GM18505 (cell line): ENCODE data around the gene ERMARD.

ENCODE experiments used
- ATAC-seq: cut with Tn5 transposase; IDR thresholded peaks from one replicate; pipeline ENCODE4 v1.9.1; 2021; ENCODE audit not compliant: unreplicated experiment
- POLR2A ChIP-seq: IDR thresholded peaks from 4 replicates; pipeline ENCODE4 v1.6.1; 2011; ENCODE audit warnings: borderline replicate concordance; ENCODE audit not compliant: insufficient read depth, insufficient read length; ENCODE audit errors: extremely low read depth

ERMARD gene

DNA sequence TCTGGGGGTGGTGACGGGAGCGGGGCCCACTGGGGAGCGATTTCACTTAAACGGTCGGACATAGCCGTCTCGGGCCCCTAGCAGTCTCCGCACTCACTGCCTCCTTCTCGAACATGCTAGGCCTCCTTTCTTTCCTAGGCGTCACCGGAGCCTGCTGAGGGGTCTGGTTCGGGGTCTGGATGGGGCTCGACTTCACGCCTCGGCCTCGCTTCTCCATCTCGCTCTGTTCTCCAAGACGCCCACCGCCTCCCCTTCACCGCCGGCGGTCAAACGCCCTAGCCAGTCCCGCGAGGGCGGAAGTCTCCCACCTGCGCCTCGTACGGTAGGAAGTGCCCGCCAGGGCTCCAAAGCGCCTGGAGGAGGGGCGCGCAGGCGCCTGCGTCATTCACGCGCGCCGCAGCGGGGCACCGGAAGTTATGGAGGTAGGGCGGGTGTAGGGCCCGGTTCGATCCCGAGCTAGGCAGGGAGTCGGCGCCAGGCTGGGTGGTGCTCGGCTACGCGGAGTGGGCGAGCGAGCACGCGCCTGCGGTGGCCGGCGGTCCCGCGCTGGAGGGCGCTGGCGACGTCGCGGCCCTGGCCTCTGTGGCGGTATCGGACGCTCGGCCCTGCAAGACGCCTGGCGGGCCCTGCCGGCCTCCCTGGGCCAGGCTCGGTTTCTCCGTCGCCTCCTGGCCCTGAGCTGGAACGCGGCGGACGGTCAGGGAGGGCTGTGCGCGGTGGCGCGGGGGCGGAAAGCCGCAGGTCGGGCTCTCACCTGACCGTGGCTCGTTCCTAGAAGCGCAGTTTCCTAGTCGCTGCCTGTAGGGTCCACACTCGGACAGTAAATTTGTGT lies at the start of gene ERMARD, which contains the start of gene DYNLT2:
TSS of gene ERMARD (plus strand) at position 381 of the 832 bp plus-strand sequence. CDS start at position 417, 36 bp downstream.
TSS of gene DYNLT2 (minus strand) at position 331 of the 832 bp plus-strand sequence. CDS start at position 217, 114 bp downstream.
- peak; percentile 95 for ATAC-seq
- TF ChIP-seq POLR2A, result peak; percentile 93

DNA sequence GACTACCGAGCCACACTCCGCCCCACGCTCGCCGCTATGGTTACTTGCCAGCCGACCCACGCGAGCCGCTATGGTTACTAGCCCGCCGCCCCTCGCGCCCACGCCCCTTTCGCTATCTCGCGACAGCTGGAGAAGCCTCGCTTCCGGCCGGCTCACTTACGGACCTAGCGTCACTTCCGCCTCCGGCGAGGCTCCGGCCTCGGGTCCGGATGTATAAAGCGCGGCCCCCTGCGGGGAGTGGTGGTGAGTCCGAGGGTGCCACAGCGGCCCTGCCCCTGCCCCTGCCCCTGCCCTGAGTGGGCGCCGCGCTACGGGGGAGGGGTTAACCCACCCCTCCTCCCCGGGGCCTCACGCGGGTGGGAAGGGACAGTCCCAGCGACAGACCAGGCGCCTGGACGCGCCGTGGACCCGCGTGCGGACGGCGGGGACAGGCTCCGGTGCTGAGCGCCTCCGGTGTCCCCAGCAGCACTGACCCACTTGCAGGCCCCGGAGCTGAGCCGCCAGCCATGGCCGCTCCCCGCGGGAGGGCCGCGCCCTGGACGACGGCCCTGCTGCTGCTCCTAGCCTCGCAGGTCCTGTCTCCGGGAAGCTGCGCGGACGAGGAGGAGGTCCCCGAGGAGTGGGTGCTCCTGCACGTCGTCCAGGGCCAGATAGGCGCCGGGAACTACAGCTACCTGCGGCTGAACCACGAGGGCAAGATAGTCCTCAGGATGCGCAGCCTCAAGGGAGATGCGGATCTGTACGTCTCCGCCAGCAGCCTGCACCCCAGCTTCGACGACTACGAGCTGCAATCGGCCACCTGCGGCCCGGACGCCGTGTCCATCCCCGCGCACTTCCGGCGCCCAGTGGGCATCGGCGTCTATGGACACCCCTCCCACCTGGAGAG lies 49.2 kb upstream of the ERMARD start, which contains the start of the genes C6orf120 and WDR27:
TSS of gene C6orf120 (plus strand) at position 173 of the 886 bp plus-strand sequence. CDS start at position 507, 334 bp downstream.
TSS of gene WDR27 (minus strand) at position 76 of the 886 bp plus-strand sequence. CDS start 13,024 bp downstream, outside the sequence.
- peak; percentile 94 for ATAC-seq

DNA sequence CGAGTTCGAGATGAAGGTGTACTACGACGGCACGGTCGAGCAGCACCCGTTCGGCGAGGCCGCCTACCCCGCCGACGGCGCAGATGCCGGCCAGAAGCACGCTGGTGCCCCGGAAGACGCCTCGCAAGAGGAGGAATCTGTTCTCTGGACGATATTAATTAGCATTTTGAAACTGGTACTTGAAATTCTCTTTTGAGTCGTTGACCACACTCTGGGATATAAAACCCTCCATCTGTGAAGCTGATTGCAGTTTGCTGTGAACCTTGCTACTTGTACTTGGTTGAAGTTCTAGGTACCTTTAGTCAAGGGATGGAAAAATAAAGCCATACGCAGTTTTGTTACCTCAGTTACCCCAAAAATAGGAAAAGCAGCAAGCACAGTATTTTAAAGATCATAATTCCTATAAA lies 48.6 kb upstream of the ERMARD start:
- ATAC-seq, result peak; percentile 15
- peak; percentile 26 for TF ChIP-seq POLR2A

More for the DNA sequence above, 49.2 kb upstream of the ERMARD start, which contains the start of the genes C6orf120 and WDR27:
- peak; percentile 79 for TF ChIP-seq POLR2A

DNA sequence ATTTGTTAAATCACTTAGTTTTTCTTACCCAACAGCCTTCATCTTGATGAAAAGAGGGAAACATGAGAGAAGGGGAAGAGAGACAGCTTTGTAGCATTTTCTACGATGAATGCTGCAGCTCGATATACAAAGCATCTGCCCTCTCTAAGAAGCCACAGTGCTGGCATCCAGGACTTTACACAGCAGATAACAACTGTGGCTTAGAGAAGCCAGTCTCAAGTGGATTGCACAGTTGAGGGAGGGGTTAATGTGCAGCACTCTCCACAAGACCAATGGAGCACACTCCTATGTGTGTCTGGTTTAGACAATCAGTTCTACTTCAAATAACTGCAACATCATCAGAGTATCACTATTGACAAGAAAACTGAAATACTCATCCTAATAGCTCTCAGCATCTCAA lies 43.6 kb upstream of the ERMARD start:
- ATAC-seq, result no peak
- no peak for TF ChIP-seq POLR2A

DNA sequence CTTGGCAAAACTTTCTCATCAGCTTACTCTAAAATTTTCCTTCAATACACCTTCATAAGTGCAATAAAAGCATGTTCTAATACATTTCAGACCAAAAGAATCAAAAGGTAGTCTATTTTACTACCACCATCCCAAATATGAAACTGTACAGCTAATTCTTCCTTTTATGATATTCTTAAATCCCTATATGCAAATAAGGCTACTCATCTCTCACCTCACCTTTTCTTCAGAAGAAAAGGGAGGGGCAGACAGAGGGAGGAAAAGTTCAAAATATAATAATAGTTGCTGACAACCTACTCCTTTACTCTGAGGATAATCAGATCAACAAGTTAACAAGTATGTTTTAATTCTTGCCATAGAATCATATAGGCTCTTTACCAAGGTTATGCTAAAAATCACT lies 42.1 kb upstream of the ERMARD start:
- ATAC-seq, result no peak
- TF ChIP-seq POLR2A, result no peak

DNA sequence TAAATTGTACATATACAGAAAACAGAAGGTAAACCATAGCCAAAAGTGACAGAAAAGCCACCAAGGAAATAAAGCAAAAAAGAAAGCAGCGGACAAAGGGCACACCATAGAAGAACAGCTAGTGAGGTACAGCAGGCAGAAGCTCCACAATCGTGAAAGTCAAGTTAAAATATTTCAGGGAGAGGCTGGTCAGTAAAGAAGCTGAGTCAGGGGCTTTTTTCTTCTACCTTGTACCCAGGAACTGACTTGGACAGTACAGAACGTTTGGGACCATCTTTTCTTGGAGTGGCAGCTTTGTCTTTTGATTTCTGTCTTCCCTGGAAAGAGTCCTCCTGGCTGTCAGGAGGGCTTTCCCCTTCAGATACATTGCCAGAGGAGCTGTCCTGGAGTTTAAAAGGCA lies 41.4 kb upstream of the ERMARD start:
- ATAC-seq, result no peak
- no peak for TF ChIP-seq POLR2A

DNA sequence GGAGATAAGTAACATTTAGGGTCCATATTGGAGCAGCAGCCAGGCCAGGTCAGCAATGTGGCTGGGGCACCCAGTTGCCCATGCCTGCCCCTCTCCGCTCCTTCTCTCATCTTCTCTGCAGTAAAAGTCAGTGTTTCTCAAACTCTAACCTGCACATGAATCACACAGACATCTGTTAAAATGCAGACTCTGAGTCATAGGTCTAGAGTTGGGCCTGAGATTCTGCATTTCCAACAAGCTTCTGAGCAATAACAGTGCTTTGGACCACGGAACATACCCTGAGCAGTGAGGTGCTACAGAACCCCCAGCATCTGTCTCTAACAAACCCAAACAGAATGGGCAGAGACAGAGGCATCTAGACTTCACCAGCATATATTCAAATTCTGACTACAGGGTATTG lies 37.2 kb upstream of the ERMARD start:
- no peak for TF ChIP-seq POLR2A
- ATAC-seq, result no peak

DNA sequence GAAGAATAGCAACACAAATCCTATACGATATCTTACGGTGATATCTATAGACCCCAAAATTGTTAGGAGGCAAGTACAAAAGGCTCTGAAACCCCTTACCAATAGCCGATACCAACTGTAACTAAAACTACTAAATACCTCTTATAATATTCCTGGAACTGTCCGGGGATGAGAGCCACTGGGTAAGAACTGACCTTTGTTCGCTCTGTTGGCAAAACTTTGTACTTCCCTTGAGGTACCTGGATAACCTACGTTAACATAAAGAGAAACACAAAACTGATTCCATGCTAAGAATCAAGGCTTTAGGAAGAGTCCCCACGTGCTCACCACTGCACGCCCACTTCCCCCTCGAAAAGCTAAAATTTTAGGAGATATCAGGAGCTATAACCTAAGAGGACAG lies 36.8 kb upstream of the ERMARD start:
- TF ChIP-seq POLR2A, result no peak
- ATAC-seq, result no peak

DNA sequence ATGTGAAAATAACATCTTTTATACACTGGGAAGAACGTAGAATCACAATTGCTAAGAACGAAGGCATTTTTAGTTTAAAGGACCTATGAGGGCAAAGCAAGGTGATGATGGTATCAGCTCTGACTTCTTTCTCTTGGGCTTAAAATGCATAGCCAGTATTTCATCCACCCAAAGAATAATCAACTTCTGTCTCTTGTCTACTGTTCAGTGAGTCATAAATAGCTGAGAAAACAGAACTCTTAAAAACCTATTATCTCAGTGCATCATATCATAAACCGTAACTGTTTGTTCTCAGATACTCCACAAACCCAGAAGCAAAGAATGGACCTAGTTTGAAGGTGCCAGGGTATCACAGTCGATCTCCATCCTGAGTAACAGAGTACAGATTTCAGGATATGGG lies 32.3 kb upstream of the ERMARD start:
- no peak for ATAC-seq
- TF ChIP-seq POLR2A, result no peak

DNA sequence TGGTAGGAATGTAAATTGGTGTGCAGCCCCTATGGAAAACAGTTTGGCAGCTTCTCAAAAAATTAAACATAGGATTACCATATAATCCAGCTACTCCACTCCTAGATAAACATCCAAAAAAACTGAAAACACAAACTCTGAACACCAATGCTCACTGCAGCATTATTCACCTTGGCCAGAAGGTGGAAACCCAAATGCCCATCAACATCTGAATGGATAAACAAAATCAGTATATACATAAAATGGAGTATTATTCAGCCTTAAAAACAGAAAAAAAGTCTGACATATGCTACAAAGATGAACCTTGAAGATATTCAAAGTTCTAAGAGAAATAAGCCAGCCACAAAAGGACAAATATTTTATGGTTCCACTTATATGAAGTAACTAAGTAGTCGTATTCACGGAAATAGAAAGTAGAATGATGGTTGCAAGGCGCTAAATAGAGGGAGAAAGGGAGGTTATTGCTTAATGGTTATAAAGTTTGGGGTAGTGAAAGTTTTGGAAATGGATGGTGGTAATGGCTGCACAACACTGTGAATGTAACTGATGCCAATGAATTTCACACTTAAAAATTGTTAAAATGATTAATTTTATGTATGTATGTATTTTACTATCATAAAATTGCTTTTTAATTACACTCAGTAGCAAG lies 31.1 kb upstream of the ERMARD start:
- TF ChIP-seq POLR2A, result no peak
- ATAC-seq, result no peak

DNA sequence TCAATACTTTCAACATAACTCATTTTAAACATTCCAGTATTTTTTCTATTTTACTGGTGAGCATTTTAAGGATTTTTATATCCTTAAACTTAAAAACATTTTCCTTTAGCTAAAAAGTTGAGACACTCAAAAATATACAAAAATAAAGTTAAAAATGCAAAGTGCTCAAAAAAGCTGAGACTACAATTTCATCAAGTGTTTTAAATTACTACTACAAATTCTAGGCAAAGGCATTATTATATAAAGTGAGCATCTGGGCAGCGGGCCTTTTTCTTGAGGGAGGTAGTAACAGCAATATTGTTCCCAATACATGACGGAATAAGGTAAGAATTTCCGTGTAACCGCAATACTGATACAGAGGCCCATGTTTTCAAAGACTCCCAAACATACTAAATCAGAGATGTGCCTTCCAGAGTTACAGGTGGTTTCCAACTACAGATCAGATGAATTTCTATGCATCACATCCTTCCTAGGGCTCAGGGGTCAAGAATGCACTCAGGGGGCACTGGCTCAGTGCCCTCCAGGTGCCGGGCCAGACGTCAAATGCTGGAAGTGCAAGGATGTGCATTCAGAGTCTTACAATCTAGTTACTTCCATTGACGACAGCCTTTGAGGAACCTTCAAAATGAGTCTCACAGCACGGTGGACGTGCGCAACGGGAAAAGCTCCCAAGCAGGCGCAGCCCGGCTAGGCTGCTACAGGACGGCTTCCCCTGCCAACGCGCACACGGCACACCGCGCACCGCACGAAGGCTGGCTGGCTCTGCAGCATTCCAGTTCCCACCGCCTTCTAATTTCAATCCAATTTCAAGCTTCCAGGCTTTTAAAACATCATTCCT lies 28.8 kb upstream of the ERMARD start:
- ATAC-seq, result no peak
- no peak for TF ChIP-seq POLR2A

DNA sequence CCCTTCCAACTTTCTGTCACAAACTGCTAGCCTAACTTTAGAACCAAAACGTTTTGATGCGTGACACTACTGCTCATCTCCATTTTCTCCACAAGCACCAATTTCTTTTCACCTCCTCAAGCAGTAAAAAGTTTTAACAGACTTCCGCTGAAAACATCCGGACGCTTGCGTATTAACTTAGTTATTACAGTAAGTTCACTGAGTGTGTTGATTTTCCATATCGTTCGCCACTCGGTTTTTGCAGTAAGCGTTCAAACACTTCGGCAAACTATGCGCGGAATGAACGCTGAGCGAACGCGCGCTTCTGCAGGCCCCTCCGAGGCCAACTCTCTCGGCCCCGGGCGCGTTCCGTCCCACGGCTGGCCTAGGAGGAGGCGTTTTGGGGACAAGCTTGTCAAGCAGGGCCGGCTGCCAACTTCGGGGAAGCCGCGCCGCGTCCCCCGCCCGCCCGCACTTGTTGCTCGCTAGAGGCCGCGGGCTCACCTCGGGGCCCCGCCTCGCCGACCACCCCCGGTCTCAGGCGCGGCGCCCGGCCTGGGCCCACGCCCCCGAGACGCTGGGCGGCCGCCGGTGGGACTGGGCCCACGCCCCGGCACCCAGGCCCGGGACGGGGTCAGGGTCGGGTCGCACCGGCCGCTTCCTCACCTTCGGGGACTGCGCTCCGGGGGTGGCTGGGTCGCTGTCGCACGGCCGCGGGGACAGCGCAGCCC lies 28.1 kb upstream of the ERMARD start:
- TF ChIP-seq POLR2A, result no peak
- peak; percentile 35 for ATAC-seq

DNA sequence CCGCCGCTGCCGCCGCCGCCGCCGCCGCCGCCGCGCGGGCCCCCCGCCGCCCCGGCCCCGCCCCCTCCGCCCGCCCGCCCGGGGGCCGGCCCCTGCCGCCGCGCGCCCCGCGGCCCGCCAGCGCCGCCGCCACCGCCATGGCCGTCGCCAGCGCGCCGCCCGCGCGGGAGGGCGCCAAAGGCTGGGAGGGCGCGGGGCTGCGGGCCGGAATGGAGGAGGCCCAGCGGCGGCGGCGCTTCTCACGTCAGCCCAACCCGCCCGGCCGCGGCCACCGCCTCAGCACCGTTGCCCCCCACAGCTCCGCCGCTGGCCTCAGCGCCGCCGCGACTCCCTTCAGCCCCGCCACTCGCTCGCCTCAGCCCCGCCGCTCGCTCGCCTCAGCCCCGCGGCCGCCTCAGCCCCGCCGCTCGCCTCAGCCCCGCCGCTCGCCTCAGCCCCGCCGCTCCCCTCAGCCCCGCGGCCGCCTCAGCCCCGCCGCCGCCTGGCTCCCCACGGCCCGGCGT lies 27.4 kb upstream of the ERMARD start:
- peak; percentile 29 for TF ChIP-seq POLR2A
- peak; percentile 41 for ATAC-seq
